ENCODE measurements around the gene COMMD1. TPM values are rescaled to one million over a fixed set of nuclear protein-coding genes. Genes with fewer than 3 reads are reported as not detected.

The COMMD1 gene
- total and polyA plus RNA-seq, 9 donors: 25.4 to 48.8 (median 33.3) TPM

DNA sequence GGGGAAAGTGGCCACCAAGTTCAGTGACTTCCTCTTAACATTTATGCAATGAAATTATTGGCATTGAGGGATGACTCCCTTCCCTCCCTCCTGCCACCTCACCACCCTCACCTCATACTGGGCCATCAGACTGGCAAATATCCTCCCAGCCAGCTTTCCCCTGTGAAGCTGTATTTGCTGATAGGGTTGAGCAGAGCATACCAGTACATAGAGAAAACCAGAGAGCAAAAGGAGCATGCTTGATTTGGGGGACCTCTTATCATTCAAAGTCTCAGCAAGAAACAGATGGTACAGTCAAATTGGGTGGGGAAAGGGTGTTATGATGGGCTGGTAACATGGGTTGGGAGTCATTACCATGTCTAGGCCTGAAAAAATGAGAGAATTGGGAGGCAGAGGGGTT, 271.3 kb downstream of the COMMD1 start:
- H3K36me3 ChIP-seq: no peaks in the 10 kb centered on the region
- TF ChIP-seq EP300 (IDR thresholded peaks at IDR 0.05) (no peak), POLR2A (IDR thresholded peaks at IDR 0.05) (no peak)
- TF ChIP-seq, protein P1, sequence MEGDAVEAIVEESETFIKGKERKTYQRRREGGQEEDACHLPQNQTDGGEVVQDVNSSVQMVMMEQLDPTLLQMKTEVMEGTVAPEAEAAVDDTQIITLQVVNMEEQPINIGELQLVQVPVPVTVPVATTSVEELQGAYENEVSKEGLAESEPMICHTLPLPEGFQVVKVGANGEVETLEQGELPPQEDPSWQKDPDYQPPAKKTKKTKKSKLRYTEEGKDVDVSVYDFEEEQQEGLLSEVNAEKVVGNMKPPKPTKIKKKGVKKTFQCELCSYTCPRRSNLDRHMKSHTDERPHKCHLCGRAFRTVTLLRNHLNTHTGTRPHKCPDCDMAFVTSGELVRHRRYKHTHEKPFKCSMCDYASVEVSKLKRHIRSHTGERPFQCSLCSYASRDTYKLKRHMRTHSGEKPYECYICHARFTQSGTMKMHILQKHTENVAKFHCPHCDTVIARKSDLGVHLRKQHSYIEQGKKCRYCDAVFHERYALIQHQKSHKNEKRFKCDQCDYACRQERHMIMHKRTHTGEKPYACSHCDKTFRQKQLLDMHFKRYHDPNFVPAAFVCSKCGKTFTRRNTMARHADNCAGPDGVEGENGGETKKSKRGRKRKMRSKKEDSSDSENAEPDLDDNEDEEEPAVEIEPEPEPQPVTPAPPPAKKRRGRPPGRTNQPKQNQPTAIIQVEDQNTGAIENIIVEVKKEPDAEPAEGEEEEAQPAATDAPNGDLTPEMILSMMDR (IDR thresholded peaks at IDR 0.05): no peak
- no peaks in the 10 kb centered on the region for H3K27me3 ChIP-seq
- H3K4me1 ChIP-seq (ENCODE audit: insufficient read depth): no peaks in the 10 kb centered on the region
- no peaks in the 10 kb centered on the region for H3K9me3 ChIP-seq
- H3K4me3 ChIP-seq: no peak overlapping the region
- DNase-seq: no peak
- H3K27ac ChIP-seq: no peak overlapping the region
- intact Hi-C loops (cut with DNase I): no loop called here

DNA sequence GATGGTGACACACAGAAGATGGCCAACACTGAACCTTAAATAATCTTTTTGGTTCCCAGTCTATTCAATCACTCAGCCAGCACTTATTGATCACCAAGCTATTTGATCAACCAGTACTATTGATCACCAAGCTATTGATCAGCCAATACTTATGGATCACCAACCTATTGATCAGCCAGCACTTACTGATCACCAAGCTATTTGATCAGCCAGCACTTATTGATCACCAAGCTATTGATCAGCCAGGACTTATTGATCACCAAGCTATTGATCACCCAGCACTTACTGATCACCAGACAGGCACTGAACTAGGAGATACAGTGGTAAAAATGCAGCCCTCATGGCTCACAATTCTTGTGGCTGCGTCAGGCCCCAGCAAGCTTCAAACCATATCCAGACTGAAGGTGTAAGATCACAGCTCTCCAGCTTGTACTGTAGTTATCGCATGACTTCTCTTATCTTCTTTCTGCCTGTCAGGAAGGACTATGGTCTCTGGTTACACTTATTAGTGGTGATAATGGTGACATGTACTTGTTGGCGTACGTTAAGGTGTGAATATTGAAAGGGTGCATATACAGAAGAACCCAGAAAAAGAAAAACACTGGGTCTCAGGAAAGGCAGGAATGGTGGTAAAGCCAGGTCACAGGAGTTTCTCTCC, 272.0 kb downstream of the COMMD1 start:
- no peaks in the 10 kb centered on the region for H3K9me3 ChIP-seq
- TF ChIP-seq POLR2A (IDR thresholded peaks at IDR 0.05) (no peak), EP300 (IDR thresholded peaks at IDR 0.05) (no peak)
- TF ChIP-seq, protein P1 (IDR thresholded peaks at IDR 0.05): no peak
- H3K27ac ChIP-seq: no peak overlapping the region
- intact Hi-C loops (cut with DNase I): no loop called here
- no peak for DNase-seq
- no peaks in the 10 kb centered on the region for H3K36me3 ChIP-seq
- 96 to 100% (median 97%) methylated on average over 4 of the region's 4 CpGs for WGBS, 3 donors
- no peak overlapping the region for H3K4me3 ChIP-seq
- H3K4me1 ChIP-seq (ENCODE audit: insufficient read depth): no peaks in the 10 kb centered on the region
- no peaks in the 10 kb centered on the region for H3K27me3 ChIP-seq

DNA sequence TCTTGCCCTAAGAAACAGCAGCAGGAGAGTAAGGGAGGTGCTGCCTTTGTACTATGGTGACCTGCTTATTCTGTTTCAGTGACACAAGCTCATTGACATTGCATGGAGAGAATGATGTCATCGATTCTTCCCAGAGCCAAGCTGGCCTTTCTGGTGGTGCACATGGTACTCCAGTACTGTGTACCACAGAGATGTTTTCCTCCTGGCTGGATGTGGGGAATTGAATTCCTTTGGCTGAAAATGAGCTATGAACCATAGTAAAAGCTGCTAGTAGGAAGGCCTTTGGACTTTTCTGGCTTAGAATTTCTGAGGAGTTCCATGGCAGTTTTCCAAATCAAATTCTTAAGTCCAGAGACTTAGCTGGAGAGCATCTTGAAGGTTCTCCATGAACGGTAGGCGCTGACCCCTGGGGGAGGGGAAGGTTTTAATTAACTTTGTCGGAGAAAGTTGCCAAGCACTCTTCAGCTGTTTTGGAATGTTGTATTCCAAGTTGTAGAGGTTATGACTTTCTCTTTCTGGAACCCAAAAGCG, 273.3 kb downstream of the COMMD1 start:
- intact Hi-C loops (cut with DNase I): no loop called here
- no peaks in the 10 kb centered on the region for H3K27me3 ChIP-seq
- no peaks in the 10 kb centered on the region for H3K9me3 ChIP-seq
- TF ChIP-seq, protein P1 (IDR thresholded peaks at IDR 0.05): no peak
- TF ChIP-seq POLR2A (IDR thresholded peaks at IDR 0.05) (no peak), EP300 (IDR thresholded peaks at IDR 0.05) (no peak)
- no peaks in the 10 kb centered on the region for H3K36me3 ChIP-seq
- no peak for DNase-seq
- H3K4me3 ChIP-seq: no peak overlapping the region
- no peak overlapping the region for H3K27ac ChIP-seq
- WGBS, 3 donors: 36 to 46% (median 37%) methylated on average over 5 of the region's 5 CpGs
- no peaks in the 10 kb centered on the region for H3K4me1 ChIP-seq (ENCODE audit: insufficient read depth)

DNA sequence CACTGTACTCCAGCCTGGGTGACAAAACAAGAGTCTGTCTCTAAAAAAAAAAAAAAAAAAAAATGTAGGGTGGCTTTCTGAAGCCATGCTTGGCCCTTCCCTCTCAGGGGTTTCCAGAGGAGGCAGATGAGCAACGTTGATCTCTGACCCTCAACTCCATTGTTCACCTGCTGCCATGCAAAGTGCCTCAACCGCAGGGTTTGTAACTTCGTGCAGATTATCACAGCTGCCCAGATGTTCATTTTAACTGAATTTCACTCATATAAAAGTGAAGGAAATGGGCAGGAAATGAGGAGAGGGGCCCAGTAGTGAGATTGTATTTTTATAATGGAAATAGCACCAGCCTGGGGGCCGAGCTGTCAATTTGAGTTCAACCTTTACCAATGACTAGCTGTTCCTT, 275.5 kb downstream of the COMMD1 start:
- TF ChIP-seq EP300 (IDR thresholded peaks at IDR 0.05): no peak
- TF ChIP-seq, protein P1 (IDR thresholded peaks at IDR 0.05): no peak
- Histone ChIP-seq H3K27ac (no peak overlapping the region), H3K4me3 (no peak overlapping the region), H3K9me3 (no peaks in the 10 kb centered on the region), H3K36me3 (no peaks in the 10 kb centered on the region), H3K4me1 (ENCODE audit: insufficient read depth) (no peaks in the 10 kb centered on the region), H3K27me3 (no peaks in the 10 kb centered on the region)
- intact Hi-C loops (cut with DNase I): no loop called here
- no peak for DNase-seq
- 76 to 79% (median 77%) methylated on average over 4 of the region's 4 CpGs for WGBS, 3 donors

All from ovary (tissue), 9 donors.